T follicular helper cell (primary cell): ENCODE measurements around the gene DUSP11.
"Not testable (repeated sequence)": the region's sequence is repeated elsewhere in the genome, so short reads cannot be mapped to it uniquely, and the experiment has no call there.

Experiments
- DNase-seq: peaks from one replicate; pipeline ENCODE4 v3.0.0-alpha.2; 2020; ENCODE audit warnings: low read depth

Gene DUSP11

GRCh38 chr2:73772819-73773218 lies 7.1 kb downstream of the DUSP11 start:
- no peak for DNase-seq

DNA sequence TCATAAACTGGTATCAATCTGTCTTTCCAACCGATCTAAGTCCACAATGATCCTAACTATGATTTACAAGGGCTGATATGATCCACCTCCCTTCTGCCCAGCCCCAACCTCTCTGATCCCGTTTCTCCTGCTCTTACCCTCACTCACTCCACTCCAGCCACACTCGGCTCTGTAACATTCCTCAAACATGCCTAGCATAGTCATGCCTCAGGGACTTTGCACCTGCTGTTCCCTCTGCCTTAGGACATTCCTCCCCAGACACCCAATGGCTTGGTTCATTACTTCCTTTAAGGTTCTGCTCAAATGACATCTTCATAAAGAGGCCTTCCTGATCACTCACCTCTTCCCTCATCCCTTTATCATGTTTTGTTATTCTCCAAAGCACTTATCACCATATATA lies 9.2 kb downstream of the DUSP11 start:
- DNase-seq = no peak

GRCh38 chr2:73766994-73767393 lies 12.9 kb downstream of the DUSP11 start:
- DNase-seq = no peak

DNA sequence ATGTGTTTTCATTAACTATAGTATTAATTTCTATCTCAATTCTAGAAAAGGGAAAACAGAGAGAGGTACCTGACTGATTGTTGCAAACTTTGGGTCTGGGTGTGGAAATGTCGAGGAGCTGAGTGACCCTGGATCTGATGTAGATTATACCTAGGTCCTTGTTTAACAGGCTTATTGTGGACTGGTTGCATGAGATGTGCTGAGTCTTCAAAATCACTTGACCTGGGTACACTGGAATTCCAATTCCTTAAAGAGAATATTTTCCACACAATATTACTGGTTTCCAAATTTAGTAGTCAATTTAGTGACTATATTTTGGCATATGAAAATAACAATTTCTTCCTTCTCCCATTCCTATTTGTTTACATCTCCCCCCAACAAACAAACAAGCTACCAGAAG lies 13.6 kb downstream of the DUSP11 start:
- DNase-seq = no peak

GRCh38 chr2:73764945-73765344 lies 15.0 kb downstream of the DUSP11 start:
- DNase-seq = no peak

- DNase-seq = no peak
These were observed 17.3 kb downstream of the DUSP11 start for GRCh38 chr2:73762571-73762970.

GRCh38 chr2:73759904-73760303 lies 20.0 kb downstream of the DUSP11 start:
- no peak for DNase-seq

- DNase-seq = no peak
These were observed 20.6 kb downstream of the DUSP11 start for GRCh38 chr2:73759285-73759764.

- not testable (repeated sequence) for DNase-seq
These were observed 25.6 kb downstream of the DUSP11 start for GRCh38 chr2:73754332-73754731.

DNA sequence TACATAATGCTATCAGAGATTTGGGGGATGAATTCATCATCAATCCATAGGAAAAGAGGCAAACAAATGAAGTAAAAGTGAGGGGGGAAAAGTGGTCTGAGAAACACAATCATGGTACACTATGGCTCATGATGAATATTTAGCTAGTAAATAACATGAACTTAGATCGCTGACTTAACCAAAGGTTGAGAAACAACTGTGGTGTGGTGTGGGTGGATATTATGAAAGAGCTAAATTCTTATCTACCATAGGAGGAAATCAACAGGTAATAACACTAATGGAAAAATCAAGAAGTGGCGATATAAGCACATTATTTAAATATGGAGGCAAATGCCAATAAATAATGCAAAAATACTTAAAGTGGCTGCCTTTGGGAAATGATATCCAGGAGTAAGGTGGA lies 30.6 kb downstream of the DUSP11 start:
- no peak for DNase-seq

- no peak for DNase-seq
These were observed 33.1 kb downstream of the DUSP11 start for GRCh38 chr2:73746877-73747208.

DNA sequence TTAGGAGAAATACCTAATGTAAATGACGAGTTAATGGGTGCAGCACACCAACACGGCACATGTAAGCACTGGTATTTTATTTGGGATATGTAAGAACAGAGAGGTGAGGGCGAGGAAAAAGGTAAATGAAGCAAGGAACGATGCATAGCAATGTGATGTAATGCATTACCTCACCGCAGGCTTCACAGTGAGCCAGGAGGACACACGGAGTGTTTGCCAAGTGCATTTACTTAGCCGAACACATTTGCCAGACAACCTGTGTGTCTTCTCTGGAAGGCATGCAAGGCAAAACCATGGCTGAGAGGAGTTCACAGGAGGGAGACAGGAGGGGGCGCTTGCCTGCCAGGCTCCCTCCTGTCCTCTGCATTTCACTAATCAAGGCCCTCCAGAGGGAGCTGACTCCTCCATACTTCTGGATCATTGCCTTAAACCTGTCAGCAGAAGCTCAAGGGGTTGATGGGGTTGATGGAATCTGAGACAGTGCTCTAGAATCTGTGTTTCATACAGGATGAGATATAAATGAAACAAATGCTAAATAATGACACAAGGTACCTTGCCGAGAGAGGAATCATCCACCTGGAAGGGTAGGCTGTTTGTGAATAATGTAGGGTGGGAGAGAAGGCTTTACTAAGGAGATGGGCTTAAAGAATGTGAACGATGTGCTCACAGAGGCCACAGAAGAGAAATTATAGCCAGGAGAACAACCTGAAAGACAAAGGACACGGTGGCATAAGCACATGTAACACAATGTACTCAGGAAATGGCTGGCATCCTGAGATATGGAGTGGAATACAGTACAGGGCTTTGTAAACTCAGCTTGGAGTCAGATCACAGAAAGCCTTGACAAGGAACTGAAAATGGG lies 33.7 kb downstream of the DUSP11 start:
- no peak for DNase-seq

- no peak for DNase-seq
These were observed 39.1 kb downstream of the DUSP11 start for GRCh38 chr2:73740767-73741166.

DNA sequence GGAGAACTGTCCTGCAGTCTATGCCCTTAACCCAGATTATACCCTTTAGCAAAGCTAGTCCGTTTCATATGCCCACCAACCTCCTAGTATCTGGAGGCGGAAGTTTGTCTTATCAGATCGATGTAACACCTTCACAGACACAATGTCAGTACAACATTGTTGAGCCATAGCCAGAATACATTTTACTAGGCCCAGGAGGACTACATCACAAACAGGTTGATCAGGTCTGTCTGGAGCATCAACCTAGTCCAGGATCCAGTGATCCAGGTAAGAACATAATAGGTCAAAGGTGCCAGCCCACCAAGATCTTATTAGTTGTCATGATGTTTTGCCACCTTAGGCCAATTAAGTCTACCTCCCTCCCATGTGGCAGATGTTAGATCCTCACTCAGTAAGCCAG lies 40.8 kb downstream of the DUSP11 start:
- no peak for DNase-seq

DNA sequence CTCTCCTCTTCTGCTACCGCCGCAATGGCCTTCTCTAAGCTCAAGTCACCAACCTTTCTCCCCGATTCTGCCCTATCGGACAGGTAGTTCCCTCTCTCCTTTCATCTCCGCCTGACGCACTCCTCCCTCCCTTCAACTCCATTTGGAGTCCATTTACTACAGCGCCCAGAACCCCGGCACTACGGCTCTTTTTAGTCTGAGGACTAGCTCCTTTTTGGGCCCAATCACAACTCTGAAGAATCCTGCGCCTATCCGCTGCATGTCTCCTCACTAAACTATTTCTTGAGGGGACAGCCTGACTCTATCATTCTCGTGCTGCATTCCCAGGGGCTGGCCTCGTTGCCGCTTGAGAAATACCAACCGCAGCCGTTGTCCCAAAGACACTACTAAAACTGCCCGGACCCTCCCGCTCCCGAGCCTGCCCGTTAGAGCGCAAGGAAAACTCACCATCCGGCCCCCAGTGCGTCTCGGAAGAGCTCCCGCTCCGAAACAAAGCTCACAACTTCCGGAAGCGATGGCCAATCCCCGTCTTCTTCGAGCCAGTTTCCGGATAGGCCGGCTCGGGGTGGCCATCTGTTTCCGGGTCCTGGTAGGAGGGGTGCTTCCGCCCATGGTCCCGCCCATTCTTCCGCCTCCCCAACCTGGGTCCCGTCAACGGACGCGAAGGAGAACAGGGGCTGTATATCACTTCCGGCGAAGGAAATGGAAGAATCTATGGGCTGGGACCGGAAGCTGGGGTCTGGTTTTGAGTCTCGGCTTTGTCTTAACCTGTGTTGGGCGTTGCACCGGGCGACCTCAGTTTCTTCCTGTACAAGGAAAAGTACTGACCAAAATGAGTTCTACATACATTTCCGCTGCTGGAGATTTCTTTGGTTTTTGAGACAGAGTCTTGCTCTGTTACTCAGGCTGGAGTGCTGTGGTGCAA lies 42.8 kb downstream of the DUSP11 start, which contains the start of gene TPRKB:
Gene TPRKB, minus strand, starts transcription at position 491 of the 925 bp plus-strand sequence. CDS start 2,776 bp downstream, outside the sequence.
- peak; percentile 89 for DNase-seq

GRCh38 chr2:73736378-73736777 lies 43.5 kb downstream of the DUSP11 start:
- DNase-seq = no peak

DNA sequence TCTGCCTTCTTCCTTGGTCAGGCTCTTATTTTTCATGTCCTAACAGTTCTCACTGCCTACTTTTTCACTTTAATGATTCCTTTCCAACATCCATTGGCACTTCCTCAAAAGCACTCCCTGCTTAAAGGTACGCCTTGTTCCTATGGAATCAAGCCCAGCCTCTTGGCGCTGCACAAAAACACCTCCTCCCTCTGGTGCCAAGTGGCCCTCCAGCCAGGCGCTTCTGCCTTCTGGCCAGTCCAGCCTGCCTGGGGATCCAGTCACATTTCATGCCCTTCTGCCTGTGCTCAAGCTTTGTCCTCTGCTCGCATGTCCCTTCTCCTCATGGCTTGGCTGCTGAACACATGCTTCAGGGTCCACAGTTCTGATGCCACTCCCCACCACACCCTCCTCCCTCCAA lies 49.1 kb downstream of the DUSP11 start:
- no peak for DNase-seq

GRCh38 chr2:73728711-73729110 lies 51.2 kb downstream of the DUSP11 start:
- no peak for DNase-seq

DNA sequence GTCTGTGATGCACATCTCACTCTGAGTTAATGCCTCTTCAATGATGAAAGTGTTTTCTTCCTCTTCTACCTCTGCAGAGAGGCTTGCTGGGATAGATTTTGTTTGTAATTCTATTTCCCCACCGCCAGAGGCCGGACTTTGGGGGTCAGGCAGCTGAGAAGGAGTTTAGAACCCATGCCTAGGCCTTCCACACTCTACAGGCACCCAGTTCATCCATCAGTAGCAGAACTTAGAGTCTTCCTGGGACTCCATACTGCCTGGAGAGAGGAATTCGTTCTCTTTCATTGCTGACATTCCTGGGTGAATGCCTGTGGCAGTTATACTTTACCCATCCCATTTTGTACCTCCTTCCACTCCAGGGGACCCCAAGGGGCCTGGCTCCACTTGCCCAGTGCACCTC lies 51.9 kb downstream of the DUSP11 start:
- no peak for DNase-seq

GRCh38 chr2:73726657-73727056 lies 53.2 kb downstream of the DUSP11 start:
- not testable (repeated sequence) for DNase-seq

GRCh38 chr2:73718851-73719621 lies 60.9 kb downstream of the DUSP11 start:
- no peak for DNase-seq

GRCh38 chr2:73718421-73718820 lies 61.5 kb downstream of the DUSP11 start:
- no peak for DNase-seq
